ENCODE measurements around the gene COL26A1. TPM values are rescaled to one million over a fixed set of nuclear protein-coding genes. Genes with fewer than 3 reads are reported as not detected.

Gene COL26A1
- polyA plus RNA-seq, 1 donor from 2014 or later = 36.6 TPM

- Histone ChIP-seq H3K27ac (ENCODE audit: low read length) (no peak overlapping the region), H3K27me3 (ENCODE audit: insufficient read depth, low read depth, low read length) (no peaks in the 10 kb centered on the region), H3K9me3 (ENCODE audit: low read length) (no peaks in the 10 kb centered on the region), H3K9ac (ENCODE audit: low read length) (no peak overlapping the region), H3K79me2 (replicated peaks; ENCODE audit: insufficient read depth, low read length) (no peaks in the 10 kb centered on the region), H2AFZ (ENCODE audit: low read depth, low read length) (no peak overlapping the region), H3K36me3 (ENCODE audit: insufficient read depth, low read length) (no peaks in the 10 kb centered on the region), H3F3A (ENCODE audit: insufficient read depth, low read length, poor library complexity, severe bottlenecking) (no peaks in the 10 kb centered on the region), H3K9me2 (ENCODE audit: insufficient read depth, low read length) (no peaks in the 10 kb centered on the region), H4K20me1 (ENCODE audit: insufficient read depth) (no peaks in the 10 kb centered on the region), H3K4me3 (ENCODE audit: low read length) (no peak overlapping the region), H3K4me2 (ENCODE audit: low read length) (no peak overlapping the region)
- TF ChIP-seq CTCF (IDR thresholded peaks at IDR 0.05; ENCODE audit: poor library complexity, severe bottlenecking) (no peak), MXI1 (conservative IDR thresholded peaks at IDR 0.05; ENCODE audit: poor library complexity, severe bottlenecking) (no peak)
Observed at GRCh38 chr7:101393865-101394264, 31.2 kb downstream of the COL26A1 start.

GRCh38 chr7:101395376-101395775 is 32.7 kb downstream of the COL26A1 start:
- Histone ChIP-seq H3F3A (ENCODE audit: insufficient read depth, low read length, poor library complexity, severe bottlenecking) (no peaks in the 10 kb centered on the region), H3K4me2 (ENCODE audit: low read length) (no peak overlapping the region), H3K27ac (ENCODE audit: low read length) (no peak overlapping the region), H3K9ac (ENCODE audit: low read length) (no peak overlapping the region), H3K4me3 (ENCODE audit: low read length) (no peak overlapping the region), H3K79me2 (replicated peaks; ENCODE audit: insufficient read depth, low read length) (no peaks in the 10 kb centered on the region), H3K9me2 (ENCODE audit: insufficient read depth, low read length) (no peaks in the 10 kb centered on the region), H3K27me3 (ENCODE audit: insufficient read depth, low read depth, low read length) (no peaks in the 10 kb centered on the region), H2AFZ (ENCODE audit: low read depth, low read length) (no peak overlapping the region), H4K20me1 (ENCODE audit: insufficient read depth) (no peaks in the 10 kb centered on the region), H3K36me3 (ENCODE audit: insufficient read depth, low read length) (no peaks in the 10 kb centered on the region), H3K9me3 (ENCODE audit: low read length) (no peaks in the 10 kb centered on the region)
- TF ChIP-seq SMC3 (conservative IDR thresholded peaks at IDR 0.05; ENCODE audit: poor library complexity) (no peak), EP300 (conservative IDR thresholded peaks at IDR 0.05; ENCODE audit: poor library complexity, severe bottlenecking) (no peak), REST (IDR thresholded peaks at IDR 0.05; ENCODE audit: borderline replicate concordance) (no peak), MXI1 (conservative IDR thresholded peaks at IDR 0.05; ENCODE audit: poor library complexity, severe bottlenecking) (no peak), POLR2AphosphoS5 (IDR thresholded peaks at IDR 0.05) (no peak), EZH2 (IDR thresholded peaks at IDR 0.05; ENCODE audit: borderline replicate concordance, insufficient read depth, low read length, poor library complexity, severe bottlenecking) (no peak), CTCF (IDR thresholded peaks at IDR 0.05; ENCODE audit: poor library complexity, severe bottlenecking) (no peak), RAD21 (conservative IDR thresholded peaks at IDR 0.05) (no peak), TAF1 (IDR thresholded peaks at IDR 0.05; ENCODE audit: low read depth) (no peak)

Data from neural cell (in vitro differentiated cells).